G401.6 (cell line): Measurements from ENCODE around the gene IFT57.
"Not testable (repeated sequence)": the region's sequence is repeated elsewhere in the genome, so short reads cannot be mapped to it uniquely, and the experiment has no call there.

Experiments
- FAIRE-seq: peaks from 2 replicates; lab custom pipeline; 2012; peaks lifted over from hg19 to GRCh38; lab: Jason Lieb, UNC

IFT57 gene

DNA sequence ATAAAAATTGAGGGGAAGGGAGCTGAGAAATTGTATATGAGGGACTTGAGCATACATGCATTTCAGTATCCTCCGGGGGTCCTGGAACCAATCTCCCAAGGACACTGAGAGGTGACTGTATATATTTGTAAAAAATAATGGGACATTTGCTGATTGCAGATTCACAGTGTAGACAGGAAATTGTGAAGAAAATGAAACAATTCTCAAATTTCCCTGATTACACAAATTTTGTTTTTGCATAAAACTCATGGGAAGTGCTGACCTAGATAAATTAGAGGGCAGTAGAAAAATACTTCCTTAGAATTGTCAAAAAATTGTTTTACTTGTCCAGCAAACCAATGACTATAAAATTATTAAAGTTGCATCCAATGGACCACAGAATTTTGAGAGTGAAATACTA lies 64.0 kb downstream of the IFT57 start:
- no peak for FAIRE-seq

DNA sequence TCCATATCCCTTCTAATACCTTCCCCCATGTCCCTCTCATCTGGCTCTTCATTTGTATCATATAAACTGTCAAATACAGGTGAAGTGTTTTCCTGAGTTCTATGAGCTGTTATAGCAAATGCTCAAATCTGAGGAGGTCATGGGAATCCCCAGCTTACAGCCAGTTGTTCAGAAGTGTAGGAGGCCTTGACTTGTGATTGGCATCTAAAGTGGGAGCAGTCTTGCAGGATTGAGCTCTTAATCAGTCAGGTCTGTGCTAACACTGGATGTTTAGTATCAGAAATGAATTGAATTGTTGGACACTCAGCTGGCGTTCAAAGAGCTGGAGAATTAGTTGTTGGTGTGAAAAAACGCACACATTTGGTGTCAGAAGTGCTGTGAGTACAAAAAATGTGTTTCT lies 65.0 kb downstream of the IFT57 start:
- FAIRE-seq, result no peak

DNA sequence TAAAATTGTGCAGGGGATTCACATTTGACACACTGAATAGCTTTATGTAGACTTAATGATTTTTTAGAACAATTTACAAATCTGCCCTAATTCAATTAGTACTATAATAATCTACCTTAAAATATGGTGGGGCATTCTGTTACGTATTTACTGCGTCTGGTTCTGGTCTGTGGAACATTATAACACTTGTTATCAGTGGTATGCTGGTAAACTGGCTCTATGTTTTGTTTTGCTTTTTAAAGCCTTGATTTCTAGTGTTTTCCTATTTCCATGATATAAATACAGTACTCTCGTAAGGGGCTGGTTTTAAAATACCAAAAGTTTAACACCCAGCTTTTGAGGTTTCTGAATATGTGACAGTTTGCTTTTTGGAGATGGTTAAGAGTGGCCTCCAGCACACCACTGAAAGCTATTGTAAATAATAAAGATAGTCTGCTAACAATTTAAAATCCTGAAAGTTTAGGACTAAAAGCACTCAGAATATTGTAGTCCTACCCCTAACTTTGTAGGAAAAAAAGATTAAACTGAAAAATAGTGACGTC lies 65.8 kb downstream of the IFT57 start:
- no peak for FAIRE-seq

DNA sequence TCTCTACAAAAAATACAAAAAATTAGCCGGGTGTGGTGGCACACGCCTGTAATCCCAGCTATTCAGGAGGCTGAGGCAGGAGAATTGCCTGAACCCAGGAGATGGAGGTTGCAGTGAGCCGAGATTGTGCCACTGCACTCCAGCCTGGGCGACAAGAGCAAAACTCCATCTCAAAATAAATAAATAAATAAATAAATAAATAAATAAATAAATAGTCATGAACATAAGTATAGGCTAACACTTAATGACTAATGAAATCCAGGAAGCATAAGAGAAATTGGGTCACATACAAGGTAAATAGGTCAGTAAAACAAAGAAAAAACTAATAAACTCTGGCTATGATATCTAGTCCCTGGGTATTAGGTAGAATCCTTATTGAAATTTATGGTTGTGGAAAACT lies 66.6 kb downstream of the IFT57 start:
- FAIRE-seq, result not testable (repeated sequence)

DNA sequence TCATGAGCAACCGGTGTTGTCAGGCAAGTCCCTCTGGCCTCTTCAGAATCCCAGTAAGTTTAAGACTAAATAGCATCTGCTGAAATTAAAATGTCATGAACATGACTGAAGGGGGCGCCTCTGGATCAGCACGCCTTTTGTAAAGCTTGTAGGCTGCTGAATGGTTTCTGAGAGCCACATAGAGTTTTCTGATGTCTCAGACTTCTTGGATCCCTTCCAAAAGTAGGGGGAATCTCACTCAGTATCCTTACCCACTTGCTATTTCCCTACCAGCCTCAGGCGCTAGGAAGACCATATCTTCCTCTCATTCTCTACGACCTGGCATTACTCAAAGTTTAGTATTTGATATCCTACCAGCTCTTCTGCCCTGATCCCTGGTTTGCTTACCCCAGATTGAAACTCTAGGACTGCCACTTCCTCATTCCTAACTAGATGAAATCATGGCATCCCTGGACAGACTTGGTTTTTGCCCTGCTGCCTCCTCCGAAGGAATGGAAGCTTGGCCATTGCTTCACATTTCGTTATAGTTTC lies 68.7 kb downstream of the IFT57 start:
- FAIRE-seq, result no peak

DNA sequence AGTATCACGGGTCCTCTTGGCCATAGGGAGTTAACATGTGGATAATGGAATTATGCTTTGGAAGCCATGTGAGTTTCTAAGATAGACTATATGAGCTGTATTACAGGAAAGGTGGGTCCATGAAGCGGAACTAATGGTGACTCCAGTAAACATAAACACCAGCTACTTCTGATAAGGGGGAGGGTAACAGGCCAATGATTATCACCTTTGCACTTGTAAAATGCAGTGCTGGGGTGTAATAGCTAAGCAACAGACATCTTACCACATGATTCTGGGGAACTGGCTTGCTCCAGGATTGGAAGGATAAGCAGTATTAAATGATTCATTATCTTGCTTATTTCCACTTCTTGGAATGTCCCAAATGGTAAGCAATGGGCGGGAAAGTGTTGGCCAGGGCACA lies 70.0 kb downstream of the IFT57 start:
- no peak for FAIRE-seq

DNA sequence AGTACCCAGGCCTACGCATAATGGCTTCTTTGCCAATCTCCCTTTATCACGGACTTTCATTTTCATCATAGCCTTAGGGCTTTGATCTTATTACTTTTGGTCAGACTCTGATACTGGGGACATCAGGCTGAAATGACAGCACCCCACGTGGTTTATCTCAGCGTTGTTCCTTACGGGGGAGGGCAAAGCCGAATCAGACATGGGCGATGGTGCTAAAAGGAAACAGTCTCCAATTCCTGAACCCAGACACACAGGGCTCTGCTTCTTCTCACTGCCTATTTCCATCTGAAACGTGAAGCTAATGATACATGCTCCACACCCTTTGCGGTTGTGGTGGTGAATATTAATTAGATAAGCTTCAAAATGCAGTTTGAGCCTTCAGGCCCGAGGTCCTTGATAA lies 72.0 kb downstream of the IFT57 start:
- no peak for FAIRE-seq

DNA sequence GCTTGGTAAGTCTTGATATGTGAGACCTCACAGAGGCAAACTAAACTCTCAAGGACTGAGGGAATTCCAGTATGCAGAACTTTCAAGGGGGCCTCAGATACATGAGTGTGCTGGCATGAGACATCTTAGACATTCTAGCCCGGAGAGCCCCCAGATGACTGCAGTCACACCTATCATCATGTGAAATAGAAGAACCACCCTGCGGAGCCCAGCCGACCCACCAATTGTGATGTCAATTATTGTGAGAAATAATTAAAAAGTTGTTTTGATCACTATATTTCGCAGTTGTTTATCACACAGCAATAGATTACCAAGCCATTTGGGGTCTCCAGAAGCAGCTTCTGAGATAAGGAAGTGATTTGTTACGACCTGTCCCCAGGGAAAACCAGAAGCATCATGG lies 76.1 kb downstream of the IFT57 start:
- FAIRE-seq, result no peak

DNA sequence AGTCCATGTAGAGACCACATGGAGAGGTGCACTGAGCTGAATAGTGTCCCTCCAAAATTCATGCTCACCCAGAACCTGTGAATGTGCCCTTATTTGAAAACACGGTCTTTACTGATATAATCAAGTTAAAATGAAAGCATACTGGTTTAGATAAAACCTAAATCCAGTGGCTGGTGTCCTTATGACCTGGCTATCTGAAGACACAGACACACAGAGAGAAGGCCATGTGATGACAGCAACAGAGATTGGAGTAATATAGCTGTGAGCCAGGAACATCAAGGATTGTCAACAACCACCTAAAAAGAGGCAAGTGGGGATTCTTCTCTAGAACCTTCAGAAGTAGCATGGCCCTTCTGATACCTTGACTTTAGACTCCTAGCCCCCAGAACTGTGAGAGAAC lies 76.6 kb downstream of the IFT57 start:
- FAIRE-seq, result no peak

DNA sequence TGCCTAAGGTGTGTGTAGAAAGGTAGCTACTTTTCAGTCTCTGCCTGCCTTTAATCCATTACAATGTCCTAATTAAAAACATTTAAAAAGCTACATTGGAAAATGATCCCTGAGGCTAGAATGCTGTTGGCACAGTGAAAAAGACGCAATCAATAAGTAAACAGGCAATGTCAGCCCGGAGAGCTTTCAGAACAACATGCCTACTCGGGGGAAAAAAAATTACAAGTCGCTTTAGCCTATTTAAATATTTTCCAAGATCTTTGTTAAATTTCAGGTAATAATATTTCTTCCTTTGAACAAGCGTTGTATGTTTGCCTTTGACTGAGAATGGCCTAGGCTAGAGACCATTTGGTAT lies 84.8 kb downstream of the IFT57 start:
- no peak for FAIRE-seq

DNA sequence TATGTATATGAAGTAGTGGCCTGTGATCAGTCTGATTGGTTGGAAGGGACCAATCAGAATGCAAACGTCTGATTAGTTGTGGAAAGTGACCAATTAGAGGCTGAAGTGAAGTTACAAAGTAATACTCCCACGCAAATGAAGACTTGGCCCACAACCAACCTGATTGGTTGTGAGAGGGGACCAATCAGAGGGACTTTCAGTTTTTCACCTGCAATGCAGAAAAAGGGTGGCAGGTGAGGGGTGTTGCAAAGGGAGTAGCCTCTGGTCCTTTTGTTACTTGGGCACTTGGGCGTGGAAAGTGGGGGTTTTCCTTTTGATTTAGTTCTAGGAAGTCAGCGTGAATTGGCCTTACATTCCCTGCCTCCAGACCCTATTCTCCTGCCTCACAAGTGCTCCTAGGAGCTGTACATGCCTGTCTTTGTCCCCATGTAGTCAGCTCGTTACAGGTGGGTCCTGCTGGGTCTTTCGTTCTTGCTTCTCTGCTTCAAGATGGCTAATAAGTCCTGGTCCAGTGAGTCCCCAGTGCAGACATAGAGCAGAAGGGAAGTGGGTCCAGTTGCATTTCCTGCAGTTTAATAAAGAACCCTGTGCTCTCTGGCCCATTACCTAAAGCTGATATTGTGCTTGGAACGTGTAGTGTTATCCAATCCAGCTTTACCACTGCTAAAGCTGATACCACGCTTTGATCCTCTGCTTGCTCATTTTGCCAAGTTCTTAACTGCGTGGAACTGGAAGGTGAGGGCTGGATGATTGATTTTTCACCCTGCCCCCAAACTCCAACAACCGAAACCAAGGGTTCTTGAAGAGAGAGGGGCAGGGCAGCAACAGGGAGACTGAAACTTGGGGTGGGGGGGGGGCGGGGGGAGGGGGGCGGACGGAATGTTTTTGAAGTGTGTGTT lies 85.4 kb downstream of the IFT57 start:
- no peak for FAIRE-seq

DNA sequence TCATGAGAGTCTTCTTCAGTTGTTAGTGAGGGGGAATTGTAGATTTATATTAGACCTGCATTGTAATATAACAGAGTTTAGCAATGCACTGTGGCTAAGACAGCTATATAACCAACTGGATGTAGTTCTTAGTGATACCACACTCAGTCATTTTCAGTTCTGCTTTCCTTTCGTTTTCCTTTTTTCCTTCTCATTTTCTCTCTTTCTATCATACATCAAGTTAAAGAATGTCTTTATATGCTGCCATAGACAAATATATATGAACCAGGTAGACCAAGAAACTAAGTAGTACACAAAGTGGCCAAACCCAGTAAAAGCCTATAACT lies 87.7 kb downstream of the IFT57 start:
- no peak for FAIRE-seq

DNA sequence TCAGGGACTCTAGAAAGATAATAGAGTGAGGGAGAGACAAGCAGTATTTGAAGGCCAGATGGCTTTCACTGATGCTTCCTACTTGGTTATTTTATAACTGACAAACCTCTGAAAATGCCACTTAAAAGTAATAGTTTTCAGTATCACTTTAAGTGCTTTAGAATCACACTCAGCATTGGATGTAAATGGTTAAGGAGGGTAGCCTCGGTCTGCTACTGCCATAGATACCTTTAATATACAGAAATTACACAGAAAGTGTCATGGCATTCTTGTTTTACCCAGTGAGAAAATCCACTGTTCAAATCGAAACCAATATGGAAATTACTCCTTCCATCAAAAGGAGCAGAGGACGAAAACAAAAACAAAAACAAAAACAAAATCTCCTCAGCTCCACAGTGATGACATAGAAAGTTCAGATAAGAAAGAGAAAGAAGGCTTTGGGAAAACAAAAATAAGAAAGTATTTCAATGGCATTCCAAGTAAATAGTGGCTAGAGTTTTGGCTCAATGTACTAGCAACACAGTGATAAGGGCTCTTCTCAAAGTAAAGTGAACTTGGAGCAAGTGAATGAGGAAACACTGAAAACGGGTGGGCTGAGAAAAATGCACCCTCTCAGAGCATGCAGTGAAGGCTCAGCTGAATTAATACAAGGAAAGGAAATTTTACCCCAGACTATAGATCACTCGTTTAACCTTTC lies 88.2 kb downstream of the IFT57 start:
- no peak for FAIRE-seq

DNA sequence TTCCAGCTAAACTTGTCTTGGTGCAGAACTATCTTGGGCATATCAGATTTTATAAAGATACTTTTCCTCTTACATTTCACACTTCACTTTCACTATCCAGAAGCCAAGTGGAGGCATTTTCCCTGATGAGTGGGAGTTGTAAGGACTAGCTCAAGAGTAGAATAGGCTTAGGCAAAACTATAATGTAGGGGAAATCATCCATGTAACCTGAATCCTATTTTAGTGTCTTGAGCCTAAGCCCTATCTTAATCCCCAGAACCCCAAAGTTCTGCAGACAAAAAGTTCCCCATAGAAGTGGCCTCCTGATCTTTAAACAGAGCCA lies 89.2 kb downstream of the IFT57 start:
- no peak for FAIRE-seq

DNA sequence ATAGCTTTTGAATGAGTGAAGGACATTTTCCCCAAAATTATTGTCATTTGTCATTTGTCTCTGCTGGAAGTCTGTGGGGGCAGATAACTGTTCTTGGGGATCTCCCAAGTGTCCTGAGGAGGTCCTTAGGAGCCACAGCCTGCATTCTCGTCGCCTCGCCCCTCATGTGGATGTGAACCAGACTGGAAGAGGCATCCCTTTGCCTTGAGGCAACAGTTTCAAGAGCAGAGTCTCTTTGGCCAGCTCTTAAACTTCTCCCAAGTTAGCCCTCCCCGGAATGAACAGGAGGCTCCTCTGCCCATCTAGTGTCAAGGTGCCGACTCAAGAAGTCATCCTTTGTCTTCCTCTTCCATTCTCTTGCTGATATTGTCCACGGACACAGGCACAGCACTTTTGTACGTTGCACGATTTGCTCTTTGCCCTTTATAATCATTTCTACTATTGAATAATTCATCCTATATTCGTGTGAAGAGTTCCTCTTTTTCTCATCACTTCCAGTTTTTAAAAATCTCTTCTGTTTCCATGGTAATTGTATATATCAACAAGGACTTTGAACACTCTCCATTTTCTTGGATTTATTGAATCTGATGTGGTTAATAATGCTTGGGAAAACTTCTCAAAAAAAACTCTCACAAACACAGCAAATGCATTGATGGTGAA lies 90.6 kb downstream of the IFT57 start:
- FAIRE-seq, result no peak

DNA sequence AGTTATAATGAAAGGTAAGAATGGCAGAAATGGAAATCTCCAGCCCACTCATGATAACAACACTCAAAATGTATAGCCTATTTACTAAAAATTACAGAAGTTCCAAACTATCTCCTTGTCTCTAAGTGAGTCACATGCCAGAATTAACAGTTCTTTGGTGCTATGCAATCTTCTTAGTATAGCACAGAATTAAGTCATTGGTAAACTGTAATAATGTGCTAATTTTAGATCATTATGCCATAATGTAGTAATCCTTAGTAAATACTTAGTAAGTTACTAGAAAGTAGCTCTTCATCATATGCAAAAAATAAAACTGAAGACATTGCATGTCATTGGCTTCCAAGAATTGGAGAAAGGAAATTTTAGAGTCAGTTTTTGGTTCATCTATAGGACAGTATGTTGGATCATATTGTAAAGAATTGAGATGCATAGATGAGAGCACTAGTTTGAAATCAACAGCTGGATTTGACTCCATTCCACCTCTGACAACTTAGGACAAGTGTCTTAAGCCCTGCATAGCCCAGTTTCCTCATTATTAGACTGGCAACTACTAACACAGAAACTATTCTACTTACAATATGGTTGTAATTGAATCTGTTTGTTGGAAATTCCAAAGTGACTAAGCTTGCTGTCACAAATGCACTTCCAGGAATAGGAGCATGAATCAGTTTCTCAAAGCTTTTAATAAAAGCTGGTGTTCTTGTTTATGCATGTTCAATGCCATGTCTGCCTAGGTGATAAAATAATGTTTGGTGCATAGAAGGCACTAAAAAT lies 91.3 kb downstream of the IFT57 start:
- FAIRE-seq, result no peak

DNA sequence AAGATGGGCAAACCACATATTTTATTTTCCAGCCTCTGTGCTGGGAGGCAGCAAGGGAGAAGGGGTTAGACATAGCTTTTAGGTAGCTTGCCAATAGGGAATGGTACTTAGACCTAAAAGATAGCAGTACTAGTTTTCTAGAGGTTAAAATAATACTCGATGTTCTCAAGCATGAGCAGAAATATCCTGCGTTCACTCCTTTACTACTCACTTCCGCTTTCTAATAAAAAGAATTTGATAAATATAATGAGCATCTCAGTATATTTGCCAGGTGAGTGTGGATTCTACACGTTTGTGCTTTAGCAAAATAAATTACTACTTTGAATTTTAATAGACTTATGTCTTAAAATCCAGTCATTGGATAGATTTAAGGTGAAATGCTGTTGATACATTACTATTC lies 92.0 kb downstream of the IFT57 start:
- FAIRE-seq, result no peak

DNA sequence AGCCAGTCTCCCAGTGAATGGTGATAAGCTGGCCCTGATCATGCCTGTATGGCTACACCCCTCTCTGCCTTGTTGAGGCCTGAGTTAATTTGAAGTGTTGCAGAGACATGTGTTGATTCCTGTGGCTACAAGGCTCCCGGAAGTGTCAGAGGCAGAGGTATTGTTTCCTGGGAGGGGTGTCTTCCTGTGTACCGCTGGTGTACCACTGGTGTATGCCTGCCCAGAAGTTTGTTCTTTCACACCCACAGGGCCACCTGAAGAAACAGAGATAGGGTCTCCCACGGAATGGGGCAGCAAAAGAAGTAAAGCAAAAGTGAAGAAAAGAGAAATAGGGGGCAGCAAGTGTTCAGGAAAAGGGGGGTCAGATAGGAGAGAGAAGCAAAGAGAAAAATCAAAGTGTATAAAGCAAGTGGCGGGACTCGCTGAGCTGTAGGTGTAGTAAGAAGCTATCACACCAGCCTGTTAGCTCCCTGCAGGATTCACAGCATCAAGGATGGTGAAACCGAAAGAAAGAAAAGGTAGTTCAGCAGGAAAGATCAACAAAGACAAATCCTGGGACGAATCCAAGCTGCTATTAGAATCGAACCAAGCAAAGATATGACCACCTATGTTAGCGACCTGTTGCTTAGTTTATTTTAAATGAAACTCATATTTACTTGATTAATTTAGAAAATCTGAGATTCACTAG lies 94.8 kb downstream of the IFT57 start:
- no peak for FAIRE-seq

DNA sequence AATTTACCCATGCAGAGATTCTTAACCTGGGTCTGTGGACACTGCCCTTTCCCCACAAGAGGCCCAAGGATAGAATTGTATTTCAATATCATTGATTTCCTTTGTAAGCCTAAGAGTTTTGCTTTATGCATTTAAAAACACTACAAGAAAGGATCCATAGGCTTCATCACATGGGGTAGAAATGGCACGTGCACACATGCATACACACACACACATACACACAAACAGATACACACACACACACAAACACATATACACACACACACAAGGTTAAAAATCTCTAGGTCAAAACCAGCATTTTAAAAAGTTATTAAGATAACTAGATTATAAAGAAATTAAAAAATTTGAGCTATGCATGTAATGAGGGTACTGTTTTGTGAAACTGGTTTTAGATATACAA lies 95.9 kb downstream of the IFT57 start:
- no peak for FAIRE-seq

DNA sequence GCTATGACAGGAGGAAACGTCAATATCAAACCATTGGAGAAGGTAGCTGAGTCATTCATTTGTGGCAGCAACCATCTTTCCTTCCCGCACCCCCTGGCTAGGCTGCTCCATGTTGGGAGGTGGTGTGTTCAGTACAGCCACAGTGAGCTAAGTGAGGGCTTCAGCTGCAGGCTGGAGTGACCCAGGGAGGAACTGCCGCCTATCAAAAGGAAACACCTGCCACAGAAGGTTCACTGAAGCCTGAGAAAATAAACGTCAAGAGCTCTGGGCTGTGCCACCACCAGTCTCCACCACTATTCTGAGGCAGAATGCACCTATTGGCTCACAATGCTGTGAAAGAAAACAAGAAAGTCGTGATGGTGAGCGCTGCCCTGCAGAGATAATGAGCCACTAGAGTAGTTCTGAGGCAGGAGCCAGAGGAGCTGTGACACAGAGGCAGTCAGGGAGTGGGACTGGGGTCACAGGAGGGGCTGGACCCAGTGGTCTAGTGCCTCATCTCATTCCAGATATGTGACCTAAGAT lies 96.6 kb downstream of the IFT57 start:
- no peak for FAIRE-seq

DNA sequence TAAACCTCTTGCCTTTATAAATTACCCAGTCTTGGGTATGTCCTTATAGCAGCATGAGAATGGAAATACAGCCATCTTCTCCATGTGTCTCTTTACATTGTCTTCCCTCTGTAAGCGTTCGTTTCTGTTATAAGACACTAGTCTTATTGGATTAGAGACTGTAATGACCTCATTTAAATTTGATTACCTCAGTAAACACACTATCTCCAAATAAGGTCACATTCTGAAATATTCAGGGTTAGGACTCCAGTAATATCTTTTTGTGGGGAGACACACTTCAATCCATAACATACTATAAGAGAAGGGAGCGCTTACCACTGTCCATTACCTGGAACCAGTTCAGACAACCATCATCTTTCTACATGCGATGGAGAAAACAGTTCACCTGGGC lies 97.1 kb downstream of the IFT57 start:
- no peak for FAIRE-seq
